NB4 (cell line): ENCODE measurements around the gene COPS8.

Experiments used
- CTCF ChIP-seq: IDR thresholded peaks from one replicate; pipeline ENCODE4 v1.5.1; 2012; ENCODE audit warnings: low read depth, low read length
- MYC ChIP-seq: IDR thresholded peaks from 2 replicates; pipeline ENCODE4 v1.6.1; 2011; ENCODE audit warnings: low read depth, low read length
- POLR2A ChIP-seq: IDR thresholded peaks from 2 replicates; pipeline ENCODE4 v1.6.1; 2011; ENCODE audit warnings: mild to moderate bottlenecking; ENCODE audit not compliant: insufficient read length; ENCODE audit errors: extremely low read depth
- TF ChIP-seq, protein P1 (sequence below): IDR thresholded peaks from 2 replicates; pipeline ENCODE4 v1.6.1; 2011; ENCODE audit warnings: low read depth, low read length

- TF ChIP-seq POLR2A (no peak), CTCF (no peak), MYC (no peak)
- TF ChIP-seq, protein P1, sequence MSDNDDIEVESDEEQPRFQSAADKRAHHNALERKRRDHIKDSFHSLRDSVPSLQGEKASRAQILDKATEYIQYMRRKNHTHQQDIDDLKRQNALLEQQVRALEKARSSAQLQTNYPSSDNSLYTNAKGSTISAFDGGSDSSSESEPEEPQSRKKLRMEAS, result no peak
Observed at GRCh38 chr2:237118561-237119155, 33.0 kb downstream of the COPS8 start.
